Smooth muscle cell (in vitro differentiated cells): Measurements from ENCODE around the gene PDE4D. TPM values are rescaled to one million over a fixed set of nuclear protein-coding genes. Genes with fewer than 3 reads are reported as not detected.

Experiments used
- DNase-seq: peaks from one replicate; lab custom pipeline; 2025; ENCODE audit not compliant: unreplicated experiment; lab: John Stamatoyannopoulos, UW
- H2AFZ ChIP-seq: fragments of 200-600 bp; sonication (generic); 2 replicates; pipeline ENCODE4 v1.6.0; 2016; ENCODE audit warnings: antibody characterized with exemption, low read depth, mild to moderate bottlenecking
- H3F3A ChIP-seq: fragments of 200-600 bp; sonication (generic); 2 replicates; pipeline ENCODE4 v1.6.0; 2017; ENCODE audit warnings: antibody characterized with exemption, low read depth
- H3K27ac ChIP-seq: fragments of 200-600 bp; sonication (generic); 2 replicates; pipeline ENCODE4 v1.5.1; 2016; ENCODE audit warnings: low read depth, mild to moderate bottlenecking
- H3K27me3 ChIP-seq: fragments of 200-600 bp; sonication (generic); 2 replicates; pipeline ENCODE4 v1.6.1; 2016; ENCODE audit warnings: low read depth, mild to moderate bottlenecking
- H3K36me3 ChIP-seq: fragments of 200-600 bp; sonication (generic); 2 replicates; pipeline ENCODE4 v1.5.1; 2016; ENCODE audit warnings: low read depth
- H3K4me1 ChIP-seq: fragments of 200-600 bp; sonication (generic); 2 replicates; pipeline ENCODE4 v1.5.1; 2016; ENCODE audit warnings: low read depth
- H3K4me2 ChIP-seq: fragments of 200-600 bp; sonication (generic); 2 replicates; pipeline ENCODE4 v1.6.0; 2016; ENCODE audit warnings: mild to moderate bottlenecking
- H3K4me3 ChIP-seq: fragments of 200-600 bp; sonication (generic); 2 replicates; pipeline ENCODE4 v1.5.1; 2016; ENCODE audit warnings: mild to moderate bottlenecking
- H3K79me2 ChIP-seq: fragments of 200-600 bp; sonication (generic); 2 replicates; pipeline ENCODE4 v1.6.0; 2016; ENCODE audit warnings: low read depth, mild to moderate bottlenecking
- H3K9ac ChIP-seq: fragments of 200-600 bp; sonication (generic); 2 replicates; pipeline ENCODE4 v1.6.0; 2016; ENCODE audit warnings: low read depth
- H3K9me3 ChIP-seq: fragments of 200-600 bp; sonication (generic); replicated peaks from 2 replicates; pipeline ENCODE4 v1.5.1; 2016; ENCODE audit warnings: low read depth
- H4K20me1 ChIP-seq: fragments of 200-600 bp; sonication (generic); 2 replicates; pipeline ENCODE4 v1.6.0; 2016; ENCODE audit warnings: low read depth
- WGBS: methylation state at CpG from one replicate; pipeline ENCODE4 v1.1.7; 2016; ENCODE audit warnings: low lambda C conversion rate; 5-methylcytosine and 5-hydroxymethylcytosine counted together
- polyA plus RNA-seq: library from polyadenylated mRNA; unstranded; fragments of >200 nt; fragmentation: Nextera tagmentation; extraction: Ambion mirVana; gene quantifications from 2 replicates; pipeline ENCODE4 v1.2.1, GENCODE V29; 2016
- total RNA-seq: library from RNA; depleted of rRNA; stranded (reverse); fragments of >200 nt; gene quantifications from 2 replicates; pipeline ENCODE4 v1.2.3, GENCODE V29; 2014
- TF ChIP-seq, protein P1 (sequence below): fragments of 200-600 bp; sonication (generic); IDR thresholded peaks from 2 replicates; pipeline ENCODE4 v1.5.1; 2017; ENCODE audit warnings: borderline replicate concordance, mild to moderate bottlenecking, antibody characterized with exemption; ENCODE audit not compliant: insufficient read depth, poor library complexity, severe bottlenecking

PDE4D gene
- total and polyA plus RNA-seq, 2 experiments from 2014 or later, result 16.4 to 61.0 TPM

DNA sequence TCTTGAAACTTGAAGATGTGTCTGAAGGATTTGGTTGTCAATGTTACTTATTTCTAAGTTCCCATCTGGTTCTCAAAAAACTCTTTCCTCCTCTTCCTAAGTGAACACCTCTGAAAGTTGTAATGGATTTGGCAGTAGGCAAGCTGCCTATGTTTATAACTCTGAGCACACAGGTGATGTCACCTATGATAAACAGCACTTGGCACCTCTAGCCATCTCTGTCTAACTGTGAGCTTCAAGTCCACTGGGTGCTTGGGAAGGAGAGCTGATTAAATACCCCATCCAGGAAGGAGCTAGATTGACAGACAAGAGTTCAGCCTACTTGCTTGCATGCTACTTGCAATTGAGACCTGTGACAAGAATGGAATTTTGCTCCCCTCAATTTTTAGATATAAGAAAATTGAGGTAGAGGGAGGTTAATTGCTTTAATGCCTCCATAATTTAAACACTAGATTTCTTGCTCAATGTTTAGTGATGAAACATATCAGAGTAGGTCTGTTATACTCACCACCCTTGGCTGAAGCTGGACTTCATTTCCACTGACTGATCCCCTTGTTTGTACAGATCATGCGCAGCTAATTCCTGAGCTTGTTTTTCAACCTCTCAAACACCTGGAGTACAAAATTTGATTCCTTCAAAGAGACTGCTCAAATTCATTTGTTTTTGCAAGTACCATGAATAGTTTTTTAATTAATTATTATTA lies 49.9 kb downstream of the PDE4D start:
- Histone ChIP-seq H3K27ac (no peak overlapping the region), H3F3A (peaks cover 5% of the 10 kb centered on the region), H3K27me3 (no peaks in the 10 kb centered on the region), H3K4me1 (peaks cover 6% of the 10 kb centered on the region), H3K9me3 (no peaks in the 10 kb centered on the region), H3K36me3 (no peaks in the 10 kb centered on the region), H3K9ac (no peak overlapping the region), H3K79me2 (no peaks in the 10 kb centered on the region), H2AFZ (no peak overlapping the region), H3K4me2 (no peak overlapping the region), H3K4me3 (no peak overlapping the region), H4K20me1 (no peaks in the 10 kb centered on the region)
- 94% methylated on average over 1 of the region's 1 CpG for WGBS
- TF ChIP-seq, protein P1, sequence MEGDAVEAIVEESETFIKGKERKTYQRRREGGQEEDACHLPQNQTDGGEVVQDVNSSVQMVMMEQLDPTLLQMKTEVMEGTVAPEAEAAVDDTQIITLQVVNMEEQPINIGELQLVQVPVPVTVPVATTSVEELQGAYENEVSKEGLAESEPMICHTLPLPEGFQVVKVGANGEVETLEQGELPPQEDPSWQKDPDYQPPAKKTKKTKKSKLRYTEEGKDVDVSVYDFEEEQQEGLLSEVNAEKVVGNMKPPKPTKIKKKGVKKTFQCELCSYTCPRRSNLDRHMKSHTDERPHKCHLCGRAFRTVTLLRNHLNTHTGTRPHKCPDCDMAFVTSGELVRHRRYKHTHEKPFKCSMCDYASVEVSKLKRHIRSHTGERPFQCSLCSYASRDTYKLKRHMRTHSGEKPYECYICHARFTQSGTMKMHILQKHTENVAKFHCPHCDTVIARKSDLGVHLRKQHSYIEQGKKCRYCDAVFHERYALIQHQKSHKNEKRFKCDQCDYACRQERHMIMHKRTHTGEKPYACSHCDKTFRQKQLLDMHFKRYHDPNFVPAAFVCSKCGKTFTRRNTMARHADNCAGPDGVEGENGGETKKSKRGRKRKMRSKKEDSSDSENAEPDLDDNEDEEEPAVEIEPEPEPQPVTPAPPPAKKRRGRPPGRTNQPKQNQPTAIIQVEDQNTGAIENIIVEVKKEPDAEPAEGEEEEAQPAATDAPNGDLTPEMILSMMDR, result no peak
- no peak for DNase-seq

DNA sequence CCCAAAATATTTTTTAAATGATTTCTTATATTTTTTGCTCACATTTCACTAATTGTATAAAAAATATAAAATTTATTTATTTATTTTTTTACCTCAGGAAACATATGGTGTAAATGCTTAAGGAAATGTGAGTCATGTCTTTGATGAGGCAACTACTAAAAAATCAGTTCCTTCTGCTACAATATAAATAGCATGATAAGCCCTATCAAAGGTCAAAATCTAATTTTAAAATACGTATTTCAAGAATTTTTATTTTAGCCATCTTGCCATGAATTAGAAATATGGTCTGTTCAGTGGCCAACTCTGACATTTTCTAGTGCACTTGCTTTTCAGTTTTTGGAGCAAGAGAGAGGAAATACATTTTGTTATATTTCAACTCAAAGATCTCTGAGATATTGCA lies 50.5 kb downstream of the PDE4D start:
- no peak overlapping the region for H3K27ac ChIP-seq
- no peak overlapping the region for H2AFZ ChIP-seq
- no peak overlapping the region for H3K4me2 ChIP-seq
- 66% methylated on average over 1 of the region's 1 CpG for WGBS
- H4K20me1 ChIP-seq, result no peaks in the 10 kb centered on the region
- no peak overlapping the region for H3K4me3 ChIP-seq
- no peaks in the 10 kb centered on the region for H3K27me3 ChIP-seq
- peaks cover 6% of the 10 kb centered on the region for H3K4me1 ChIP-seq
- TF ChIP-seq, protein P1, result no peak
- H3F3A ChIP-seq, result peaks cover 5% of the 10 kb centered on the region
- H3K9me3 ChIP-seq, result no peaks in the 10 kb centered on the region
- DNase-seq, result no peak
- no peak overlapping the region for H3K9ac ChIP-seq
- H3K79me2 ChIP-seq, result no peaks in the 10 kb centered on the region
- H3K36me3 ChIP-seq, result no peaks in the 10 kb centered on the region

DNA sequence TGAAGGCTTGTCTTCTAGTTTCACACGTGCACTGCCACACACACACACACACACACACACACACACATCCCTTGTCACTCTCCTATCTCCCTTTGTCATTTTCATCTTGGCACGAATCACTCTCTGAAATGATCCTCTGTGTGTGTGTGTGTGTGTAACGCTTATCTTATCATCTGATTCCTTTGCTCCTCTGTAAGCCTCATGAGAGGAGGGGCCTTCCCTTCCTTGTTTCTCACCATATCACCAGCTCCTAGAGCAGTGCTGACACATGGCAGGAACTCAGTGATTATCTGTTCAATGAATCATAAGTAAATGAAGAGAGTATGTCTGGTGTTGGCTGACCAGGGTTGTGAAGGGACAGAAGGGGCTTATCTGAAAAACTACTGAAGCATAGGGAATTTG lies 53.3 kb downstream of the PDE4D start:
- Histone ChIP-seq H2AFZ (no peak overlapping the region), H3F3A (peaks cover 5% of the 10 kb centered on the region), H3K9me3 (no peaks in the 10 kb centered on the region), H4K20me1 (no peaks in the 10 kb centered on the region), H3K36me3 (no peaks in the 10 kb centered on the region), H3K4me3 (no peak overlapping the region), H3K4me2 (peak overlapping the region; percentile 2), H3K4me1 (peaks cover 6% of the 10 kb centered on the region), H3K79me2 (no peaks in the 10 kb centered on the region), H3K27ac (peak overlapping the region; percentile 69), H3K9ac (no peak overlapping the region), H3K27me3 (no peaks in the 10 kb centered on the region)
- TF ChIP-seq, protein P1, result no peak
- DNase-seq, result no peak
- 23% methylated on average over 3 of the region's 3 CpGs for WGBS

DNA sequence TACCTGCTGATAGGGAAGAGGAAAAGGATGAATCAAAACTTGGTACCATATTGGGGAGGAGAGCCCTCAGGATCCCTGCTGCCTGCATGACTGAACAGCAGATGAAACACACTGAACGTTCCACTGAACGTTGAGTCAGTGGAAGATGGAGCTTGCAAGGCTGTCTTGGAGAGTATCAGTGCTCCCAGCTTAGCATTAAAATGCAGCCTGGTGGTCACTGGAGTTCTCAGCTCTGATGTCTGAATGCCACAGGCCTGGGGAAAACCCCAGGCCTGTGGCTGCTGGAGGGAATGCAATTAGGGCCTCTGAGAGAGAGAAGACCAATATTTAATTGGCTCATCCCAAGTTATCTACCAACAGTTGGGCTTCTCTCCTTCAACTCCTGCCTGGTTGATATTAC lies 54.5 kb downstream of the PDE4D start:
- DNase-seq, result no peak
- Histone ChIP-seq H3K79me2 (no peaks in the 10 kb centered on the region), H3K4me3 (no peak overlapping the region), H2AFZ (no peak overlapping the region), H4K20me1 (no peaks in the 10 kb centered on the region), H3K9ac (no peak overlapping the region), H3F3A (peaks cover 5% of the 10 kb centered on the region), H3K4me2 (no peak overlapping the region), H3K27ac (peak overlapping the region; percentile 69), H3K36me3 (no peaks in the 10 kb centered on the region), H3K27me3 (no peaks in the 10 kb centered on the region), H3K4me1 (peaks cover 6% of the 10 kb centered on the region), H3K9me3 (no peaks in the 10 kb centered on the region)
- 27% methylated on average over 2 of the region's 2 CpGs for WGBS
- TF ChIP-seq, protein P1, result no peak
